ENCODE data around the gene GCLM. TPM values are rescaled to one million over a fixed set of nuclear protein-coding genes. Genes with fewer than 3 reads are reported as not detected.
"Not testable (repeated sequence)": the region's sequence is repeated elsewhere in the genome, so short reads cannot be mapped to it uniquely, and the experiment has no call there.

Gene GCLM
- polyA plus RNA-seq, 3 donors: 8.2 to 9.2 (median 9.0) TPM

- DNase-seq: no peak
Measured at GRCh38 chr1:93904228-93904627, 5.0 kb downstream of the GCLM start.

GRCh38 chr1:93900723-93901504, 8.3 kb downstream of the GCLM start:
- DNase-seq: no peak

GRCh38 chr1:93899543-93900207, 9.6 kb downstream of the GCLM start:
- DNase-seq: no peak

GRCh38 chr1:93888900-93889299, 20.3 kb downstream of the GCLM start:
- no peak for DNase-seq

GRCh38 chr1:93882269-93882668, 27.0 kb downstream of the GCLM start:
- DNase-seq: no peak

- no peak for DNase-seq
Measured at GRCh38 chr1:93880731-93881130, 28.5 kb downstream of the GCLM start.

- DNase-seq: peak; percentile 97
Measured at GRCh38 chr1:93878889-93879586, 30.2 kb downstream of the GCLM start, which contains the start of gene DNTTIP2. DNTTIP2 (minus strand) TSS chr1:93879206; CDS start chr1:93879148, 58 bp downstream.

- peak; percentile 30 for DNase-seq
Measured at GRCh38 chr1:93878501-93878888, 30.7 kb downstream of the GCLM start.

- no peak for DNase-seq
Measured at GRCh38 chr1:93877529-93877928, 31.7 kb downstream of the GCLM start.

GRCh38 chr1:93876244-93876643, 33.0 kb downstream of the GCLM start:
- no peak for DNase-seq

- DNase-seq: peak; percentile 9
Measured at GRCh38 chr1:93874025-93874651, 35.1 kb downstream of the GCLM start.

- DNase-seq: no peak
Measured at GRCh38 chr1:93871366-93871765, 37.9 kb downstream of the GCLM start.

- no peak for DNase-seq
Measured at GRCh38 chr1:93869653-93870052, 39.6 kb downstream of the GCLM start.

- not testable (repeated sequence) for DNase-seq
Measured at GRCh38 chr1:93868492-93868891, 40.7 kb downstream of the GCLM start.

GRCh38 chr1:93865253-93865652, 44.0 kb downstream of the GCLM start:
- no peak for DNase-seq

GRCh38 chr1:93864175-93864574, 45.1 kb downstream of the GCLM start:
- no peak for DNase-seq

GRCh38 chr1:93857653-93858052, 51.6 kb downstream of the GCLM start:
- not testable (repeated sequence) for DNase-seq

GRCh38 chr1:93855983-93856382, 53.2 kb downstream of the GCLM start:
- DNase-seq: not testable (repeated sequence)

- DNase-seq: no peak
Measured at GRCh38 chr1:93853940-93854339, 55.3 kb downstream of the GCLM start.

- DNase-seq: no peak
Measured at GRCh38 chr1:93851878-93852277, 57.4 kb downstream of the GCLM start.

- no peak for DNase-seq
Measured at GRCh38 chr1:93851327-93851712, 57.9 kb downstream of the GCLM start.

GRCh38 chr1:93850687-93851326, 58.4 kb downstream of the GCLM start:
- peak; percentile 7 for DNase-seq

Data from renal pelvis (tissue), 4 donors.